GM20431 (cell line): ENCODE measurements around the gene FAM200B.

ENCODE experiments used
- in situ Hi-C: fragments of 300-500 bp; cut with MseI, MboI; formaldehyde crosslinking; loops from one replicate; pipeline ENCODE4 v1.15.0; 2020; ENCODE audit warnings: low sequenced_read_pairs; ENCODE audit not compliant: unreplicated experiment

Gene FAM200B

GRCh38 chr4:15729910-15730533 lies 48.4 kb downstream of the FAM200B start:
- in situ Hi-C loops: loop anchor here (25.0 kb wide), 1 partner anchor 232 kb away; the partner anchor contains the start of gene FGFBP2

DNA sequence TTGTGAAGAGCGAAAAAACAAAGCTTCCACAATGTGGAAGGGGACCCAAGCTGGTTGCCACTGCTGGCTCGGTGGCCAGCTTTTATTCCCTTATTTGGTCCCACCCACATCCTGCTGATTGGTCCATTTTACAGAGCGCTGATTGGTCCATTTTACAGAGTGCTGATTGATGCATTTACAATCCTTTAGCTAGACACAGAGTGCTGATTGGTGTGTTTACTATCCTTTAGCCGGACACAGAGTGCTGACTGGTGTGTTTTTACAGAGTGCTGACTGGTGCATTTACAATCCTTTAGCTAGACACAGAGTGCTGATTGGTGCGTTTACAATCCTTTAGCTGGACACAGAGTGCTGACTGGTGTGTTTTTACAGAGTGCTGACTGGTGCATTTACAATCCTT lies 51.4 kb downstream of the FAM200B start:
- in situ Hi-C loops: loop anchor here (25.0 kb wide), 1 partner anchor 229 kb away; the partner anchor contains the start of gene FGFBP2

- in situ Hi-C loops: loop anchor here (25.0 kb wide), 1 partner anchor 227 kb away; the partner anchor contains the start of gene FGFBP2
These were observed 53.9 kb downstream of the FAM200B start for GRCh38 chr4:15735536-15735935.

DNA sequence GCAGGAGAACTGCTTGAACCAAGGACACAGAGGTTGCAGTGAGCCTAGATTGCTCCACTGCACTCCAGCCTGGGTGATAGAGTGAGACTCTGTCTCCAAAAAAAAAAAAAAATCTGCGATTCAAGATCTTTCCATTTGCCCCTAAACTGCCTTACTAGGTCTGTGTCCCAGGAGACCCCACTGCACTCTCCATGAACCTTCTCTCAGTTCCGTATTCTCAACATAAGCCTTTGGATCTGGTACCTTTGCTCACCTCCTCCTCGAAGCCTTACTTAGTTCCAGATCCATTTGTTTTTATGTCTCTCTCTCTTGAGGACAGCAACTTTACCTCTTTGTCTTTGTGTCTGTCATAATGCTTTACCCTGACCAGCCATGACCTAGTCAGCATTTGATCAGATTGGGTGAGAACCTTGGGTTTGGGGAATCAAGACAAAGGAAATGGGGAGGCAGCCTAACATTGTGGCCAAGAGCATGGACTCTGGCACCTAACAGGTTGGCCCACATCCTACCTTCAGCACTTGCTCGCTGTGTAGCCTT lies 55.0 kb downstream of the FAM200B start:
- in situ Hi-C loops: loop anchor here (25.0 kb wide), 1 partner anchor 226 kb away; the partner anchor contains the start of gene FGFBP2

DNA sequence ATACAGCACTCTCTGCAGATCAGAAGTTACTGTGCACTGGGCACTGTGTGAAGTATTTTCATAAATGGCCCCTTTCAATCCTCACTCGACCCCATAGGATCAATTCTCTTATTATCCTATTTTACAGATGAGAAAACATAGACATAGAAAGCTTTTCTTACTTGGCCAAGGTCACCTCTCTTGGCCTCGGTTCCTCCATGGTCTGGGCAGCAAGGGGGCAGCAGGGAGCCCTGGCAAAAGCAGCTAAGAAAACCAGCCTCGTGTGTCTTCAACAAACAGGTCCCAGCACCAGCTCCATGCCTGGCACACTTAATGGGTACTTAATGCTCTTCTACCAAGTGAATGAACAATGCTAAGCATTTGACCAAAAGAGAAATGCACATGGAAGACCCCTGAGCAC lies 55.6 kb downstream of the FAM200B start:
- in situ Hi-C loops: loop anchor here (25.0 kb wide), 1 partner anchor 225 kb away; the partner anchor contains the start of gene FGFBP2

GRCh38 chr4:15738877-15739276 lies 57.2 kb downstream of the FAM200B start:
- in situ Hi-C loops: loop anchor here (25.0 kb wide), 1 partner anchor 223 kb away; the partner anchor contains the start of gene FGFBP2
